OCI-LY1 (cell line): ENCODE measurements around the gene FN1.

ENCODE experiments used
- H2AFZ ChIP-seq: fragments of 200-600 bp; sonication (generic), shearing (Covaris generic); 2 replicates; pipeline ENCODE4 v1.6.0; 2014; ENCODE audit warnings: antibody characterized with exemption, mild to moderate bottlenecking, low read length
- H3F3A ChIP-seq: fragments of 200-600 bp; sonication (generic), shearing (Covaris generic); 2 replicates; pipeline ENCODE4 v1.6.0; 2014; ENCODE audit warnings: mild to moderate bottlenecking, antibody characterized with exemption, low read length, moderate library complexity; ENCODE audit not compliant: insufficient read depth
- H3K27ac ChIP-seq: fragments of 200-600 bp; sonication (generic); 2 replicates; pipeline ENCODE4 v1.5.1; 2014; ENCODE audit warnings: low read length, mixed run types, mild to moderate bottlenecking, low read depth; ENCODE audit not compliant: poor library complexity, severe bottlenecking
- H3K27me3 ChIP-seq: fragments of 200-600 bp; sonication (generic); 2 replicates; pipeline ENCODE4 v1.6.0; 2014; ENCODE audit warnings: antibody characterized with exemption, mild to moderate bottlenecking, low read length, moderate library complexity; ENCODE audit not compliant: insufficient read depth
- H3K36me3 ChIP-seq: fragments of 200-600 bp; sonication (generic); 2 replicates; pipeline ENCODE4 v1.6.1; 2014; ENCODE audit warnings: mild to moderate bottlenecking, antibody characterized with exemption, low read length, moderate library complexity, mixed read lengths; ENCODE audit not compliant: insufficient read depth
- H3K4me1 ChIP-seq: fragments of 200-600 bp; sonication (generic); 2 replicates; pipeline ENCODE4 v1.5.1; 2014; ENCODE audit warnings: mild to moderate bottlenecking, low read length, moderate library complexity; ENCODE audit not compliant: insufficient read depth, severe bottlenecking
- H3K4me2 ChIP-seq: fragments of 200-600 bp; sonication (generic), shearing (Covaris generic); 2 replicates; pipeline ENCODE4 v1.6.1; 2014; ENCODE audit warnings: low read length
- H3K4me3 ChIP-seq: fragments of 200-600 bp; sonication (generic); 2 replicates; pipeline ENCODE4 v1.5.1; 2014; ENCODE audit warnings: low read length, low read depth, mild to moderate bottlenecking, mixed read lengths; ENCODE audit not compliant: poor library complexity, severe bottlenecking
- H3K79me2 ChIP-seq: fragments of 200-600 bp; shearing (Covaris generic); 2 replicates; pipeline ENCODE4 v1.6.1; 2016; ENCODE audit warnings: mixed run types, low read length, mixed read lengths; ENCODE audit not compliant: insufficient read depth
- H3K9ac ChIP-seq: fragments of 200-600 bp; sonication (generic), shearing (Covaris generic); 2 replicates; pipeline ENCODE4 v1.6.1; 2014; ENCODE audit warnings: mild to moderate bottlenecking, low read length, mixed read lengths
- H3K9me2 ChIP-seq: fragments of 200-600 bp; sonication (generic), shearing (Covaris generic); 2 replicates; pipeline ENCODE4 v1.6.1; 2014; ENCODE audit warnings: low read depth, mild to moderate bottlenecking, low read length, mixed read lengths
- H3K9me3 ChIP-seq: fragments of 200-600 bp; shearing (Covaris generic); 2 replicates; pipeline ENCODE4 v1.6.1; 2014; ENCODE audit warnings: low read length, mixed read lengths
- H4K20me1 ChIP-seq: fragments of 200-600 bp; sonication (generic), shearing (Covaris generic); 2 replicates; pipeline ENCODE4 v1.6.0; 2016; ENCODE audit warnings: mild to moderate bottlenecking, low read length; ENCODE audit not compliant: insufficient read depth
- CTCF ChIP-seq: fragments of 200-600 bp; sonication (generic), shearing (Covaris generic); IDR thresholded peaks from 2 replicates; pipeline ENCODE4 v1.5.1; 2017; ENCODE audit warnings: mild to moderate bottlenecking, antibody characterized with exemption, low read length, moderate library complexity, mixed read lengths
- EZH2 ChIP-seq: fragments of 200-600 bp; sonication (generic), shearing (Covaris generic); IDR thresholded peaks from 2 replicates; pipeline ENCODE4 v1.8.0; 2017; ENCODE audit warnings: borderline replicate concordance, mixed run types, mild to moderate bottlenecking, antibody characterized with exemption, low read length, moderate library complexity, mixed read lengths

Gene FN1

GRCh38 chr2:215379039-215379438 is 56.8 kb downstream of the FN1 start:
- no peak for TF ChIP-seq CTCF
- no peak for TF ChIP-seq EZH2
- Histone ChIP-seq H3K27me3 (no peaks in the 10 kb centered on the region), H3K36me3 (peaks cover 9% of the 10 kb centered on the region), H3K79me2 (no peaks in the 10 kb centered on the region), H3F3A (no peaks in the 10 kb centered on the region), H3K9ac (no peak overlapping the region), H3K9me3 (no peaks in the 10 kb centered on the region), H3K9me2 (no peaks in the 10 kb centered on the region), H2AFZ (no peak overlapping the region), H3K4me2 (no peak overlapping the region), H3K27ac (no peak overlapping the region), H4K20me1 (no peaks in the 10 kb centered on the region), H3K4me1 (no peaks in the 10 kb centered on the region), H3K4me3 (no peak overlapping the region)

- no peaks in the 10 kb centered on the region for H3K9me2 ChIP-seq
- no peaks in the 10 kb centered on the region for H3K9me3 ChIP-seq
- no peak overlapping the region for H3K27ac ChIP-seq
- H3K79me2 ChIP-seq, result no peaks in the 10 kb centered on the region
- H3K9ac ChIP-seq, result no peak overlapping the region
- no peaks in the 10 kb centered on the region for H4K20me1 ChIP-seq
- no peak overlapping the region for H3K4me2 ChIP-seq
- no peak for TF ChIP-seq EZH2
- no peak overlapping the region for H2AFZ ChIP-seq
- peaks cover 12% of the 10 kb centered on the region for H3K36me3 ChIP-seq
- no peaks in the 10 kb centered on the region for H3K4me1 ChIP-seq
- no peaks in the 10 kb centered on the region for H3F3A ChIP-seq
- H3K4me3 ChIP-seq, result no peak overlapping the region
- H3K27me3 ChIP-seq, result no peaks in the 10 kb centered on the region
Measured at GRCh38 chr2:215378045-215378444, 57.8 kb downstream of the FN1 start.

GRCh38 chr2:215377283-215377682 is 58.6 kb downstream of the FN1 start:
- no peak overlapping the region for H3K4me2 ChIP-seq
- H3K79me2 ChIP-seq, result no peaks in the 10 kb centered on the region
- no peaks in the 10 kb centered on the region for H3F3A ChIP-seq
- no peaks in the 10 kb centered on the region for H4K20me1 ChIP-seq
- no peak overlapping the region for H3K27ac ChIP-seq
- H3K36me3 ChIP-seq, result peaks cover 12% of the 10 kb centered on the region
- TF ChIP-seq CTCF (no peak), EZH2 (no peak)
- no peak overlapping the region for H2AFZ ChIP-seq
- H3K4me1 ChIP-seq, result no peaks in the 10 kb centered on the region
- no peaks in the 10 kb centered on the region for H3K9me2 ChIP-seq
- no peaks in the 10 kb centered on the region for H3K27me3 ChIP-seq
- H3K4me3 ChIP-seq, result no peak overlapping the region
- H3K9ac ChIP-seq, result no peak overlapping the region
- no peaks in the 10 kb centered on the region for H3K9me3 ChIP-seq

- H3K36me3 ChIP-seq, result peaks cover 12% of the 10 kb centered on the region
- no peak overlapping the region for H2AFZ ChIP-seq
- TF ChIP-seq CTCF (no peak), EZH2 (no peak)
- no peak overlapping the region for H3K4me2 ChIP-seq
- H3K79me2 ChIP-seq, result no peaks in the 10 kb centered on the region
- no peaks in the 10 kb centered on the region for H3K27me3 ChIP-seq
- H3K4me3 ChIP-seq, result no peak overlapping the region
- no peaks in the 10 kb centered on the region for H3K9me3 ChIP-seq
- H3F3A ChIP-seq, result no peaks in the 10 kb centered on the region
- H4K20me1 ChIP-seq, result no peaks in the 10 kb centered on the region
- no peak overlapping the region for H3K9ac ChIP-seq
- H3K27ac ChIP-seq, result no peak overlapping the region
- no peaks in the 10 kb centered on the region for H3K9me2 ChIP-seq
- no peaks in the 10 kb centered on the region for H3K4me1 ChIP-seq
Measured at GRCh38 chr2:215376103-215376780, 59.6 kb downstream of the FN1 start.
